ENCODE results near the gene SCEL.
"Not testable (repeated sequence)": the region's sequence is repeated elsewhere in the genome, so short reads cannot be mapped to it uniquely, and the experiment has no call there.

Gene SCEL

GRCh38 chr13:77662831-77663230, 127.3 kb downstream of the SCEL start:
- not testable (repeated sequence) for DNase-seq (ENCODE audit: low read depth)

GRCh38 chr13:77674852-77675251, 139.3 kb downstream of the SCEL start:
- DNase-seq (ENCODE audit: low read depth), result no peak

- DNase-seq (ENCODE audit: low read depth), result no peak
Observed at GRCh38 chr13:77678691-77679235, 143.3 kb downstream of the SCEL start.

DNA sequence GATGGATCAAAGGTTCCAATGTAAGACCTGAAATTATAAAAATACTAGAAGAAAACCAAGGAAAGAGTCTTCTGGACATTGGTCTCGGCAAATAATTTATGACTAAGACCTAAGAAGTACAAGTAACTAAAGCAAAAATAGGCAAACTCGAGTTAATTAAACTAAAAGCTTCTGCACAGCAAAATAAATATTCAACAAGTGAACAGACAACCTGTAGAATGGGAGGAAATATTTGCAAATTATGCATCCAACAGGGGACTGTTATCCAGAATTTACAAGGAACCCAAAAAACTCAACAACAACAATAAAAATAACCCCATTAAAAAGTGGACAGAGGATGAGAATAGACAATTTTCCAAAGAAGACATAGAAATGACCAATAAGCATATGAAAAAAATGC, 152.3 kb downstream of the SCEL start:
- DNase-seq (ENCODE audit: low read depth), result no peak

GRCh38 chr13:77691871-77692270, 156.4 kb downstream of the SCEL start:
- DNase-seq (ENCODE audit: low read depth), result no peak

DNA sequence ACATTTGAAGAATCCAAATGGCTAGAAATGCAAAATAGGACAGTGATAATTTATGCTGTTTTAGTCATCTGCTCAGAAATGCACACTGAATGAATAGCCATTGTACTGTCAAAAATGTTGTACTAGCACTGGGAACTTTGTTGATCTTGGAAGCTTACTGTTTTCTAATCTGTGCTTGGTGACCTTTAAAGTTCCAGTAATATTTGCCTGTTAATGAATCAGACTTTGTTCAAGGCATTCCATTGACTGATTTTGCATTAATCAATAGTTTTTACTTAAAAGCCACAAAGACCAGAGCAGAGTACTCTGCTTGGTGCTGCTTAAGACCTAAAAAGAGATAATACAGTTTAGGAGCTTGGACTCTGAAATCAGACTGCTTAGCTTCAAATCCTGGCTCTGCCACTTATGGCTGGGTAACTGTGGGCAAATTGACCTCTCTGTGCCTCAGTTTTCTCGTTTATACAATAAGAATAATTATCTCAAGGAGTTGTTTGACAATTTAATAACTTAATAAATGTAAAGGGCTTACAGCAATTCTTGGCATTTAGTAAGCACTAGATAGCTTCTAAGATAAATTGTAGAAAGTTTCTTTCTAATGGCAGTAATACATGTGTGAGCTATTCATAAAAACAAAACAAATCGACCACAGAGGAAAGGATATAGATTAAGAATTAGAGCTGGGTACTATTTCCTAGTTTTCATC, 157.4 kb downstream of the SCEL start:
- no peak for DNase-seq (ENCODE audit: low read depth)

DNA sequence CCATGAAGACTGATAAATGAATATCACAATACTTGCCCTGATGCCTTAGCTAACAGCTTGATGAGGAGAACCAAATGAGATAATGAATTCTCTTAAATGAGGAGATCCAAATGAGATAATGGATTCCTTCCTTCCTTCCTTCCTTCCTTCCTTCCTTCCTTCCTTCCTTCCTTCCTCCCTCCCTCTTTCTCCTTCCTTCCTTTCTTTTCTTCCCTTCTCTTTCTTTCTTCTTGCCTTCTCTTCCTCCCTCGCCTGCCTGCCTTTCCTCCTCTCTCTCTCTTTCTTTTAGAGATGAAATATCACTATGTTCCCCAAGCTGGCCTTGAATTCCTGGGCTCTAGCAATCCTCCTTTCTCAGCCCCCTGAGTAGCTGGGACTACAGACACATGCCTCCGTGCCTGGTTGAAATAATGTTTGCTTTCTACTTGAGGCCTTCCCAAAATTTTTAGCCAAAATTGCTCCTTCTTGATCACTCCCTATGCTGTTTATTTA, 158.0 kb downstream of the SCEL start:
- DNase-seq (ENCODE audit: low read depth), result no peak

Data from stimulated activated CD8-positive, alpha-beta memory T cell treated with anti-CD3 and anti-CD28 coated beads, Interleukin-15, amount 100 ng/mL, for 1 hour (primary cell).